ENCODE results near the gene LPAR2.
A peak's percentile ranks its signal among the peaks of the same experiment; 100 is the strongest.

Gene LPAR2

GRCh38 chr19:19592690-19593089, 35.3 kb downstream of the LPAR2 start:
- no peak for DNase-seq

- DNase-seq, result no peak
Observed at GRCh38 chr19:19591133-19591825, 36.7 kb downstream of the LPAR2 start.

GRCh38 chr19:19588546-19588945, 39.5 kb downstream of the LPAR2 start:
- DNase-seq, result no peak

- DNase-seq, result no peak
Observed at GRCh38 chr19:19587771-19588170, 40.2 kb downstream of the LPAR2 start.

- DNase-seq, result no peak
Observed at GRCh38 chr19:19584356-19584755, 43.7 kb downstream of the LPAR2 start.

- DNase-seq, result no peak
Observed at GRCh38 chr19:19582471-19582870, 45.5 kb downstream of the LPAR2 start.

- DNase-seq, result no peak
Observed at GRCh38 chr19:19581391-19581790, 46.6 kb downstream of the LPAR2 start.

GRCh38 chr19:19580418-19580817, 47.6 kb downstream of the LPAR2 start:
- no peak for DNase-seq

- no peak for DNase-seq
Observed at GRCh38 chr19:19579533-19580361, 48.3 kb downstream of the LPAR2 start.

- peak; percentile 91 for DNase-seq
Observed at GRCh38 chr19:19578252-19578651, 49.8 kb downstream of the LPAR2 start.

GRCh38 chr19:19575411-19575810, 52.6 kb downstream of the LPAR2 start:
- DNase-seq, result no peak
